HG02840 (cell line): ENCODE data around the gene TNFRSF6B.
"Not testable (repeated sequence)": the region's sequence is repeated elsewhere in the genome, so short reads cannot be mapped to it uniquely, and the experiment has no call there.

Experiments
- ATAC-seq: cut with Tn5 transposase; IDR thresholded peaks from one replicate; pipeline ENCODE4 v1.9.1; 2021; ENCODE audit warnings: mild to moderate bottlenecking, moderate library complexity, moderate number of reproducible peaks; ENCODE audit not compliant: unreplicated experiment, low FRiP score

TNFRSF6B gene

DNA sequence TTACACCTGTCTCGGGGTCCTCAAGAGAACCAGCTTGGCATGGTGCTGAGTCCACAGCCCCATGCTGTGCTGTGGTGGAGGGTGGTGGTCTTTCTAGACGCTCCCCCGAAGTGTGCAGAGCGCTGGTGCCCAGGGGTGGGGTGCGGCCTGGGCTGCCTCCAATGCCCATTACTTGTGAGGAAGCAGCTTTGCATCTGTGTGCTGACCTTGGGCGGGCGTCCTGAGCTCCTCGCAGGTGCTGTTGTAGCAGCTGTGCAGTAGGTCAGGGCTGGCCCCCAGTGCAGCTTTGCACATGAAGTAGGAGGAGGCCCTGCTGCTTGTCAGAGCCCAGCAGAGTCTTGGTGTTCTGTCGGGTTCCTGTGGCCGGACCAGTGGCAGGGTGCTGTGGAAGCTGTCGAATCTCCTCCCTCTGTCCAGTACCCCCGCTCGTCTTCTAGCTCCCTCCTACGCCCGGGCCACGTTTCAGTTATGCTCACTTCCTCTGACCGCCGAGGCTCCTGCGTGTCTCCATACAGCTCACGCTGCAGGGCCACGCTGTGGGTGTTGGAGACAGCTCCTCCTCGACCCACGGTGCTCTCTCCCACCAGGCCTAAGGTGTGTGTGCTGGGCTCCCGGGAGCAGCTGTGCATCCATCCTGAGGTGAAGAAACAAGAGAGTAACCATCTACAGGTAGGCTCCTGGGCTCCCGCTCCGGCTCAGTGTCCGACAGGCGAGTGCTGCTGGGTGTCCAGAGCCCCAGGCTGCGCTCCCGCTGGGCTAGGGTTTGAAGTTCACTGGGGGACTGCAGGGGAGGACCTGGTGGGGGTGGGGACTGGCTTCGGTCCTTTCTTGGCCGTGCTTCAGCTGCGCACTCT lies 34.3 kb upstream of the TNFRSF6B start:
- ATAC-seq: no peak

DNA sequence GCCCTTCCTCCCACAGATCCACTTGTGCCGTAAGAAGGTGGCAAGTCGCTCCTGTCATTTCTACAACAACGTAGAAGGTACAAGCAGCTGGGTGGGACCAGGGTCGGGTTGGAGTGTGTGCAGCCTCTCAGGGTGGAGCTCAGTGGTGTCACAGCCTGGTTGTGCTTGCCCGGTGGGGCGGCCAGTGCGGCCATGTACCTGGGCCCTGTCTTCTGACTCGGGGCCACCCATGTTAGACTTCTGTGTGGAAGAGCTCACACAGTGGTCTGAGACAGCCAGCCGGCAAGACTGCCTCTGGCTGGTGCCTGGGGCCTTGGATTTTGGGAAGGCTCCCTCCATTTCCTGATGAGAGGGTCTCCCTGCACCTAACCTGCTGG lies 33.7 kb upstream of the TNFRSF6B start:
- no peak for ATAC-seq

GRCh38 chr20:63663332-63664066 lies 33.0 kb upstream of the TNFRSF6B start:
- ATAC-seq: no peak

DNA sequence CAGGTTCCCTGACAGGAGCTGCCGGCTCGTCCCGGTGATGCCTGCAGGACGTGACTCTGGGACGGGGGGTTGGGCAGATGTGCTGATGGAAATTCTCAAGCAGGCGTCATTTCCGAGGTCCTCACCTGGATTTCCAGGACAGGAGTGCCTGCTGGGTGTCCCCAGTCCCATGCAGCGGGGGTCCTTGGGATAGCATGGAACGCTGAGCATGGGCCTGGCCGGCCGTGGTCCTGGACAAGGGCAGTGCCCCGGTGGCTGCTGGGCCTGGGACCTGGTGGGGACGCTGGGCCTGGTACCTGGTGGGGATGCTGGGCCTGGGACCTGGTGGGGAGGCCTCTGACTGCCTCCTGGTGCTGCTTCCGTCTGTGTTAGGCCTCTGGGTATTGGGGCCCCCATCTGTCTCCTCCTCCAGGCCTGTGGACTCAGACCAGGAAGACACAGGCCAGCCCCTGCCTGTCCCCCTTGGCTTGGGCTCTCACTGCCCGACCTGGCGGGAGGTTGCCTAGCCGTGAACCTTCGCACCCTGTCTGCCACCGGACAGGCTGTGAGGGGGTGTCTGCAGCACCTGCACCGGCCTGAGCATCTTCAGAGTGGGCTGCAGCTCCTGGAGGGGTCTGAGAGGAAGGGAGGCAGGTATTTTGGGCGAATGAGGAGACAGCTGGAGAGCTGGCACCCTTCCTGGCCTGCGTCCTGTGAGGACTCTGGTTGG lies 32.2 kb upstream of the TNFRSF6B start:
- ATAC-seq: no peak

- ATAC-seq: no peak
Measured at GRCh38 chr20:63664861-63665594, 31.4 kb upstream of the TNFRSF6B start.

DNA sequence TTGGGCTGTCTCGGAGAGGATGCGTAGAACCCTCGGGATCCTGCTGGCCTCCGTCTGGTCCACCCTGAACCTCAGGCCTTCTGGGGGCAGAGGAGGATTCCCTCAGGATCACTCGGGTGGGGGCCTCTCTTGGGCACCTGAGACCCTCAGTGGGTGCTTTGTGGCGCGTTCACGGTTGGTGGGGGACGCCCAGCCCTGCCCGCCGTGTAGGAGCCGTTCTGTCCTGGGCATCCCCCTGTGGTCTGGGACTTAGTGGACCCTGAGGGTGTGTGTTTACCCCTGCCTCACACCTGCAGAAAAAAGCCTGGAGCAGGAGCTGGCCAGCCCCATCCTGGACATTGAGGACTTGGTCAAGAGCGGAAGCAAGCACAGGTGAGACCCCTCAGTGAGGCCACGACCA lies 30.7 kb upstream of the TNFRSF6B start:
- no peak for ATAC-seq

DNA sequence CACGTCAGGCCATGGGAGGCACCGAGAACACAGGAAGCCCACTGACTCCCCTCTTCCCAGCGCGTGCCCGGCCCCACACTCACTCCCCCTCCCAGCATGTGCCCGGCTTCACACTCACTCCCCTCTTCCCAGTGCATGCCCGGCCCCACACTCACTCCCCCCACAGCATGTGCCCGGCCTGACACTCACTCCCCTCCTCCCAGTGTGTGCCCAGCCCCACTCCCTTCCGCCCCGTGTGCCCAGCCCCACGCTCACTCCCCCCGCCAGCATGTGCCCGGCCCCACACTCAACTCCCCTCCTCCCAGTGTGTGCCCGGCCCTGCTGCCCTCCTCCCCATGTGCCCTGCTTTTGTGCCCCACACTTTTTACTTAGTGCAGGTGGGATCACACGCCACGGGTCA lies 28.6 kb upstream of the TNFRSF6B start:
- ATAC-seq: no peak

DNA sequence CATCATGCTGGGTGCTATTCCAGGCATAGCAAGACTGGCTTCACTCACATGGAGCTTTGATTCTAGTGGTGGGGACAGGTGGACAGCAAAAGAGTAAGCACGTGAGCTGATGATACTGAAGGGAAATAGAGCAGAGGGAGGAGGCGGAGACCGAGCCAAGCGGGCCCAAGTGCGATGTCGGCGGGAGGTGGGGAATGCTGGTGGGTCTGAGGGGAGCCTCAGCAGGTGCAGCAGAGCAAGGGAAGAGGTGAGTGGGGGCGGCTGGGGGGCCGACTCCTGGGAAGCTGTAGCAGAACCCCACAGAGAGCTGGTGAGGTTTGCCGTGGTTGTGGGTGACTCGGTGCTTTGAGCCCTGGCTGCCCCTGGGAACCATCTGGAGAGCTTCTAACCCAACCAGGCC lies 28.1 kb upstream of the TNFRSF6B start:
- no peak for ATAC-seq

DNA sequence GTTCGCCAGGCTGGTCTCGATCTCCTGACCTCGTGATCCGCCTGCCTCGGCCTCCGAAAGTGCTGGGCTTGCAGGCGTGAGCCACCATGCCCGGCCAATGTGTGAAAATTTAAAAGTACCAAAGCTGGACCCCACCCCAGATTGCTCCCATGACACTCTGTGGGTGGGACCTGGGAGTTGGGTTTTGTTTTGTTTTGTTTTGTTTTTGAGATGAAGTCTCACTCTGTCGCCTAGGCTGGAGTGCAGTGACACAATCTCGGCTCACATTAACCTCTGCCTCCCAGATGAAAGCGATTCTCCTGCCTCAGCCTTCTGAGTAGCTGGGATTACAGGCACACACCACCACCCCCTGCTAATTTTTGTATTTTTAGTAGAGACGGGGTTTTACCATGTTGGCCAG lies 24.8 kb upstream of the TNFRSF6B start:
- not testable (repeated sequence) for ATAC-seq

GRCh38 chr20:63672666-63673065 lies 23.8 kb upstream of the TNFRSF6B start:
- no peak for ATAC-seq

DNA sequence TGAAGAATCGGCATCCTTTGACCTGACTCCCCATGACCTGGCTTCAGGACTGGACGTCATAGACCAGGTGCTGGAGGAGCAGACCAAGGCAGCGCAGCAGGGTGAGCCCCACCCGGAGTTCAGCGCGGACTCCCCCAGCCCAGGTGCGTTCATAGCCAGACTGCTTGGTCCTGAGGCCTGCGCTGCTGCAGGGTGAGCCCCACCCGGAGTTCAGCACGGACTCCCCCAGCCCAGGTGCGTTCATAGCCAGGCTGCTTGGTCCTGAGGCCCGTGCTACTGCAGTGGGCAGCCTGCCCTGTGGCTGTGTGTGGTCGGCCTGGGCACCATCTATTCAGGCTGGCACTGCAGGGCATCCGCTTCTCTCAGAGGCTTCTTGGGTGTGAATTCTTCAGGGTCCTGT lies 22.5 kb upstream of the TNFRSF6B start:
- no peak for ATAC-seq

DNA sequence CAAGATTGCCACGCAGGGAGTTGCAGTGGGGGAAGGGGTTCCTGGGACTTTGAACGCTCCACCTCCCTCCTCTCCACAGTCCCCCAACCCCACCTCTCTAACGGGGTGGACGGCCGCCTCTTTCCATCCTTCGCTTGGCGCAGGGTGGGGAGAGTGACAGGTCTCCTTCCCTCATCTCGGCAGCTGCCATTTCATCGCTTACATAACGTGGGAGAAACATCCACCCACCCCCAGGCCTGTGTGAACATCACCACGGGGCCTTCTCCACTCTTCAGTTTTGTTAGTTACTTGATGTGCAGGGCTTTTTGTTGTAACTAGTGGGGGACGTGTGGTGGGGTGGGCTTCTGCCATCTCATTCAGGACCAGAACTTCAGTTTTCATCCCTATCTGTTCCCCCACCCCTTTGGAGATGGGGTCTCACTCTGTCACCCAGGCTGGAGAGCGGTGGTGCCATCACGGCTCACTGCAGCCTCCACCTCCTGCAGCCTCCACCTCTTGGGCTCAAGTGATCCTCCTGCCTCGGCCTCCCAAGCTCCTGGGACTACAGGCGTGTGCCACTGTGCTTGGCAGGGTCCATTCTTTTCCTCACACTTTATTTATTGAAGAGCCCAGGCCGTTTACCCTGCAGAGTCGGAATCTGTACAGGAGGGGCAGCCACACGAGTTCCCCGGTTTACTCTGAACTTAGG lies 20.6 kb upstream of the TNFRSF6B start:
- no peak for ATAC-seq

DNA sequence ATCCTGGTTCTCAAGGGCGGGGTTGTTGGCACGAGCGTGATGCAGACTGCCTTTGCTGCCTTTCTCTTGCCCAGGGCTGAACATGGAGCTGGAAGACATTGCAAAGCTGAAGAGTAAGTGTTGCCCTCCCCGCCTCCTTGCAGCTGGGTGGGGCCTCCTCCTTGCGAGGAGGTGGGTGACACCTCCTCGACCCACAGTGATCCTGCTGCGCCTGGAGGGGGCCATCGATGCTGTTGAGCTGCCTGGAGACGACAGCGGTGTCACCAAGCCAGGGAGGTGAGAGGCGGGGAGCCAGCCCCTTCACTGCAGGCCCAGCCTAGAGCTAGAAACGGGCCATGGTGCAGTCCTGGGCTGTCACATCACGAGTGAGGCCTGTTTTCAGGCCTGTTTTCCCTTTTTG lies 18.4 kb upstream of the TNFRSF6B start:
- no peak for ATAC-seq

DNA sequence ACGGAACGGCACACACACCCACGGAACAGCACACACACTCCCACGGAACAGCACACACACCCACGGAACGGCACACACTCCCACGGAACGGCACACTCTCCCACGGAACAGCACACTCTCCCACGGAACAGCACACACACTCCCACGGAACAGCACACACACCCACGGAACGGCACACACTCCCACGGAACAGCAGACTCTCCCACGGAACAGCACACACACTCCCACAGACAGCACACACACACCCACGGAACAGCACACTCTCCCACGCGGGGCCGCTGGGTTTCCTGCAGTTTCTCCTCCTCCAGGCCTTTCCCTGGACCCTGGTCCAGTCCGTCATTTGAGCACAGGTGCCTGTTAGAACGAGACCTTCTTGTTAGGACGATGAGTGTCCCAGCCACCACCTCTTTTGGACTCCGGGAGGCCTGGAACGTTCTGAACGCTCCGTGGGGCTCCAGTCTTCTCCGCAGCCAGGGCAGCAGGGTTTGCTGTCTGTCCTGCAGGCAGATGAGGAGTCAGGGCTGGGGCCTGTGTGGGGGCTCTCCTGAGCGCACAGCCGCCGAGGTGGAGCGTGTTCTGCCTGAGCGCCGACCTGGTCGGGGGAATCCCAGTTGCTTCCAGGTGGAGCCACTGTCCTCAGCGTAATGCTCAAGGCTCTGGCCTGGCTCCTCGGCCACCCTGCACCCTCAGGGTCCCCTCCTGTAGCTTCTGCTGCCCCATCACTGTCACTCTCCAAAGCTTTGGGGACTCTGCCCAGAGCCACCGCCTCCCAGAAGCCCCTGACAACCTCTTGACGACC lies 17.6 kb upstream of the TNFRSF6B start:
- ATAC-seq: no peak

DNA sequence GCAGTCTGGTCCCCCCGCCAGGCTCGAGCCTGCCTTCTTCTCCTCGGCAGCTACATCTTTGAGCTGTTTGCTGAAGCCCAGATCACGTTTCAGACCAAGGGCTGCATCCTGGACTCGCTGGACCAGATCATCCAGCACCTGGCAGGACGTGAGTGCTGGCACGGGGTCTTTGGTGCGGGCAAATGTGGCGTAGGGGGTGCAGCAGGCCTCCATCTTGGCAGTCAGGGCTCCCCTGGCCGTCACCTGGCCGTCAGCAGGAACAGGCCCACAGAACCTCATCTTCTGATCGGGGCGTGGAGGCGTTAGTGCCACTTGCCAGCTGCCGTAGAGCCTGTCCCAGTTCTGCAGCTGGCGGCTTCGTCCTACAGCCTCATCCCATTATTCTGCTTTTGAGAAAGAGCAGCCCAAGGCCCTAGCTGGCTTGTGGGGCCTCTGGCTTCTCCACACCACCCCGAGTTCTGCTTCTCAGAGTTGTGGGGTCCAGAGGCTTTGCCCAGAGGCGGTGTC lies 16.6 kb upstream of the TNFRSF6B start:
- ATAC-seq: no peak

DNA sequence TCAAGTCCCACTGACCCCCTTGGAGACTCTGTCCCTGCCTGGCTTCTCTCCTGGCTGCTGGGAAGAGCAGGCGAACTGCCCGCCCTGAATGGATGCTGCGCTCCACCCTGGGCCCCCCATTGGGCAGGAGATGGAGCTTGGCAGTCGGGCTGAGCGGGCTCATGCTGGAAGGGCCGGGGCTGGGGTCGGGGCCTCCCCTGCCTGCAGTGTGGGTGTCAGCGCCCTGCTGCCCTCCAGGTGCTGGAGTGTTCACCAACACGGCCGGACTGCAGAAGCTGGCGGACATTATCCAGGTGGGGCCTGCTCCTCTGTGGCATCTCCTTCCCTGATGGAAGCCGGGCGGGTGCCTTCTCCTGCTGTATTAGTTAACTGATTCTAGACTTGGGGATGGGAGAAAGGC lies 16.0 kb upstream of the TNFRSF6B start:
- ATAC-seq: no peak

DNA sequence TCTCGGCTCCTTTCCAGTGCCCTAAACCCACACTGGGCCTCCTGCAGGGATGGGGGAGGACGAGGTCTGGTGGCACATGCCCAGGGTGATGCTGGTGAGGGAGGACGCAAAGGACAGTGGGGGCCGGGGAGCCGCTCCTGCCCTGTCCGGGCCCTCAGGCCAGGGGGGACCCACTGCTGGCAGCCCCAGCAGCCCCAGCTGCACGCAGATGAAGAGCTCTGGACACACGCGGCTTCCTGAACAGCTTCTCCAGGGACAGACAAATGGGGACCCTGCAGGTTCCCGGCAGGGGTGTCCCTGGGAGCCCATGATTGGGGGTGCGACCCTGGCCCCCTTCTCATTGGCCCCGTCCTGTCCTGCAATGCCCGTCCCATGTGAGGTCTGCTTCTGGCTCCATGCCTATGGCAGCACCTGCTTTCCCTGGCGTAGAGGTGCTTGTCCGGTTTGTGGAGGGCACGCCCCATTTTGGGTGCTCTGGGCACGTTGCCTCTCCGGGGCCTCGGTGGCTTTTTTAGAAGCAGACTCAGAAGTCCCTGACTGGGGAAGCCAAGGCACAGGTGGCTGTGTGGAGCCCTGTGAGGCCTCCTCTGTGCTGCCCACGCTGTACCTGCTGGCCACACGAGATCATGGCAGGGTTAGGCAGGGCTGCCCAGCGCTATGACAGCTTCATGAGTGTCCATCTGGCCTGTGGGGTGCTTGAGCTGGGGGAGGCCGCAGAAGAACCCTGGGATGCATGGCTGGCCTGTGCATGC lies 15.4 kb upstream of the TNFRSF6B start:
- ATAC-seq: no peak

GRCh38 chr20:63681609-63682142 lies 14.8 kb upstream of the TNFRSF6B start:
- ATAC-seq: no peak
